ENCODE results near the gene S100A3. TPM values are rescaled to one million over a fixed set of nuclear protein-coding genes. Genes with fewer than 3 reads are reported as not detected.

Gene S100A3
- total RNA-seq, 1 experiment from 2014 or later: 1.5 TPM

DNA sequence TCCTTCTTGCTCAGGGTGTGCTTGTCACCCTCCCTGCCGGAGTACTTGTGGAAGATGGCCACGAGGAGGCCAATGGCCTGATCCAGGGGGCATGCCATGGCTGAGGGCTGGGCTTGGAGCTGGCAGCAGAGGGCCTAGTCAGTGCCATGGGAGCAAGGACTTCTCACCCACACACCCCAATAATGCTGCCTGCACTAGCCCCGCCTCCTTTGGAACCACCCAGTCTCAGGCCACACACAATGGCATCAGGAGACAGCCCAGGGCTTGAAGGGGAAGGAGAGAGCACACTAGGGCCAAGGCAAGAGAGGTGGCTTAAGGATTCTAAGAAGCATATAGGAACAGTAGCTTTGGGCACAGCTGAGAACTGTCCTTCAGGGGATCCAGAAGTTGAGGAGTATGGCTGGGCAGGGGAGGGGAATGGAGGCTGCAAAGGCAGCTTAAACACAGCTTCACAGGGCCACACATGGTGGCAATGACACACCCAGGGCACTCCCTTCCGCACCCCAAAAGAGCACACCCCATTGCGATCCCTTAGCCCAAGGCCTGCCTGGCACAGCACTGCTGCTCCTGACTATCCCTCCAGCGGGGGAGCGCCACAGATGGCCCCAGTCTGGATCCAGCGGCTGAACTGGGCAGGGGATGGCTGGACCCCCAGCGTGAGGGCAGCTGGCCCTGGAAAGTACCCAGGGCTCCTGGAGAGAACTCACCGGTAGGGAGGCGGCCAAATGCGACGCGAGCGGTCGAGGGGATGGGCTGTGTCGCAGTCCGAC is 13.6 kb downstream of the S100A3 start, which contains the start of gene S100A6:
Gene S100A6, minus strand, starts transcription at position 750 of the 770 bp plus-strand sequence. Its CDS starts 652 bp downstream, at position 98.
- intact Hi-C loops (cut with micrococcal nuclease; ENCODE audit: unreplicated experiment): loop anchor here (1.0 to 10.0 kb wide), 2 partner anchors 9 to 429 kb away; partner anchors contain the start of genes CREB3L4 and SLC39A1
- DNase-seq: peak; percentile 51 to 56
- Histone ChIP-seq H2AFZ (peak within 1 kb of the TSS; percentile 18; the same call in 1 of the 2 replicates), H3F3A (ENCODE audit: insufficient read depth, low read depth) (peaks cover 79% of the 10 kb centered on the region), H3K27me3 (ENCODE audit: insufficient read depth, low read depth) (no peaks in the 10 kb centered on the region), H3K9me2 (ENCODE audit: insufficient read depth) (no peaks in the 10 kb centered on the region), H3K4me1 (replicated peaks; ENCODE audit: insufficient read depth) (peaks cover 68% of the 10 kb centered on the region), H3K9me3 (ENCODE audit: insufficient read depth, low read depth) (no peaks in the 10 kb centered on the region), H3K27ac (peak within 1 kb of the TSS; percentile 81), H3K4me3 (peak within 1 kb of the TSS; percentile 85), H3K36me3 (ENCODE audit: low read depth) (peaks cover 11% of the 10 kb centered on the region), H3K79me2 (ENCODE audit: low read depth) (peaks cover 21% of the 10 kb centered on the region), H4K20me1 (ENCODE audit: insufficient read depth) (peaks cover 10% of the 10 kb centered on the region), H3K4me2 (peak within 1 kb of the TSS; percentile 97)
- ChIA-PET CTCF (interaction anchor here (0.7 to 2.2 kb wide), 3 partner anchors 31 to 37 kb away, joined by 3 to 12 read pairs (median 4); no protein-coding TSS in a partner anchor), POLR2A (ENCODE audit: unreplicated experiment) (interaction anchor here (0.5 to 2.1 kb wide), 14 partner anchors 10 to 1988 kb away, joined by 3 to 25 read pairs (median 6); partner anchors contain the start of genes S100A16 and S100A4)
- no peak for TF ChIP-seq EZH2 (IDR thresholded peaks at IDR 0.05; ENCODE audit: low read depth)
- TF ChIP-seq, protein P1, sequence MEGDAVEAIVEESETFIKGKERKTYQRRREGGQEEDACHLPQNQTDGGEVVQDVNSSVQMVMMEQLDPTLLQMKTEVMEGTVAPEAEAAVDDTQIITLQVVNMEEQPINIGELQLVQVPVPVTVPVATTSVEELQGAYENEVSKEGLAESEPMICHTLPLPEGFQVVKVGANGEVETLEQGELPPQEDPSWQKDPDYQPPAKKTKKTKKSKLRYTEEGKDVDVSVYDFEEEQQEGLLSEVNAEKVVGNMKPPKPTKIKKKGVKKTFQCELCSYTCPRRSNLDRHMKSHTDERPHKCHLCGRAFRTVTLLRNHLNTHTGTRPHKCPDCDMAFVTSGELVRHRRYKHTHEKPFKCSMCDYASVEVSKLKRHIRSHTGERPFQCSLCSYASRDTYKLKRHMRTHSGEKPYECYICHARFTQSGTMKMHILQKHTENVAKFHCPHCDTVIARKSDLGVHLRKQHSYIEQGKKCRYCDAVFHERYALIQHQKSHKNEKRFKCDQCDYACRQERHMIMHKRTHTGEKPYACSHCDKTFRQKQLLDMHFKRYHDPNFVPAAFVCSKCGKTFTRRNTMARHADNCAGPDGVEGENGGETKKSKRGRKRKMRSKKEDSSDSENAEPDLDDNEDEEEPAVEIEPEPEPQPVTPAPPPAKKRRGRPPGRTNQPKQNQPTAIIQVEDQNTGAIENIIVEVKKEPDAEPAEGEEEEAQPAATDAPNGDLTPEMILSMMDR (conservative IDR thresholded peaks at IDR 0.05): no peak; the same call in 1 of the 2 replicates
- TSS peak; percentile 65 for BruUV-seq (replicated peaks)

DNA sequence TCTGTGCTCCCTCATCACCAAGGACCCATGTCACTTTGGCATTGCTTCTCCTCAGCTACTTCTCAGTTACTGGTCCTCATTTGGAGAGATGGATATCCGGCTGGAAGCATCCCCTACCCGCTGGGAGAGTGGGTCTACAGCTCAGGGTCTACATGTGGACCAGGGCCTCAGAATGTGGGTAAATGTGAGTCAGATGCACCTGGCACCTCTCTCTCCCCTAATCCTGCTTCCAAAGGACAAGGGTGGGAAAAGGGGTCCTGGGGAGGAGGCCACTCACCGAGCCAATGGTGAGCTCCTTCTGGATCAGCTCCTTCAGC is 14.2 kb downstream of the S100A3 start:
- no peaks in the 10 kb centered on the region for H3K9me2 ChIP-seq (ENCODE audit: insufficient read depth)
- H3K79me2 ChIP-seq (ENCODE audit: low read depth): peaks cover 21% of the 10 kb centered on the region
- peaks cover 11% of the 10 kb centered on the region for H3K36me3 ChIP-seq (ENCODE audit: low read depth)
- H3K4me2 ChIP-seq: peak overlapping the region; percentile 97
- peaks cover 10% of the 10 kb centered on the region for H4K20me1 ChIP-seq (ENCODE audit: insufficient read depth)
- POLR2A ChIA-PET (ENCODE audit: unreplicated experiment): interaction anchor here (0.5 to 2.1 kb wide), 6 partner anchors 10 to 442 kb away, joined by 4 to 25 read pairs (median 11); partner anchors contain the start of gene S100A4
- no peaks in the 10 kb centered on the region for H3K27me3 ChIP-seq (ENCODE audit: insufficient read depth, low read depth)
- no peak overlapping the region for H2AFZ ChIP-seq
- CTCF ChIA-PET: interaction anchor here (2.2 kb wide), 1 partner anchor 33 kb away, joined by 12 read pairs; no protein-coding TSS in a partner anchor
- BruUV-seq (replicated peaks): no TSS peak
- H3K27ac ChIP-seq: peak overlapping the region; percentile 81
- TF ChIP-seq EZH2 (IDR thresholded peaks at IDR 0.05; ENCODE audit: low read depth): no peak
- TF ChIP-seq, protein P1 (conservative IDR thresholded peaks at IDR 0.05): no peak
- intact Hi-C loops (cut with micrococcal nuclease; ENCODE audit: unreplicated experiment): loop anchor here (10.0 kb wide), 1 partner anchor 430 kb away; the partner anchor contains the start of genes CREB3L4 and SLC39A1
- H3F3A ChIP-seq (ENCODE audit: insufficient read depth, low read depth): peaks cover 78% of the 10 kb centered on the region
- DNase-seq: no peak
- H3K4me3 ChIP-seq: peak overlapping the region; percentile 85
- no peaks in the 10 kb centered on the region for H3K9me3 ChIP-seq (ENCODE audit: insufficient read depth, low read depth)
- peaks cover 63% of the 10 kb centered on the region for H3K4me1 ChIP-seq (replicated peaks; ENCODE audit: insufficient read depth)

DNA sequence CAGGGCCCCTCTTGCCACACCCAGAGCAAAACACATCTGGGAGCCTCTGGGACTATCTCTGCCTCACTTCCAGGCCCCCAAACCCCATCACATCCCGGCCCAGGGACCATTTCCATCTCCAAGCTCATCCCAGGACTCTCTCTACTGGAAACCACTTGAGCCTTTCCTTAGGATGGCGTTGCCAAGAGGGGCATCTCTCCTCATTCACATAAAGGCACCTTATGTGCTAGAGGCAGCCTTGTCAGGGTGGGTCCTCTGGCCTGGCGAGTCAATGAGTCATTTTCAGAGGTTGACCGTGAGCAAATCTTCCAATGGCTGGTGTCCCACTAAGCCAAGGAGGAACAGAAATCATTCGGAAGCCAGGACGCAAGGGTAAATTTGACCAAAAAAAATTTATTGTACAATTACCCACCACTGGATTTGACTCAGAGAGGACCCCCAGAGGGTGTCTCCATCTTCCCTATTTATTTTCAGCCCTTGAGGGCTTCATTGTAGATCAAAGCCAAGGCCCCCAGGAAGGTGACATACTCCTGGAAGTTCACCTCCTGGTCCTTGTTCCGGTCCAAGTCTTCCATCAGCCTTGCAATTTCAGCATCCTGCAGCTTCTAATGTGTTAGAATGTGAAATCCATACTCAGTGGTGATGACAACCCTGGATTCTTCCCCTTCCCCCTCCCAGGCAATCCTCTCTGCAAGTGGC is 14.7 kb downstream of the S100A3 start:
- ChIA-PET POLR2A (ENCODE audit: unreplicated experiment) (interaction anchor here (0.6 to 2.5 kb wide), 6 partner anchors 11 to 34 kb away, joined by 4 to 25 read pairs (median 12); partner anchors contain the start of gene S100A4), CTCF (interaction anchor here (1.1 to 2.2 kb wide), 3 partner anchors 19 to 80 kb away, joined by 3 to 20 read pairs (median 12); no protein-coding TSS in a partner anchor)
- Histone ChIP-seq H3K9me2 (ENCODE audit: insufficient read depth) (no peaks in the 10 kb centered on the region), H3K4me3 (peak overlapping the region; percentile 85), H3K27me3 (ENCODE audit: insufficient read depth, low read depth) (no peaks in the 10 kb centered on the region), H3F3A (ENCODE audit: insufficient read depth, low read depth) (peaks cover 73% of the 10 kb centered on the region), H2AFZ (no peak overlapping the region), H3K4me2 (peak overlapping the region; percentile 97), H3K79me2 (ENCODE audit: low read depth) (peaks cover 21% of the 10 kb centered on the region), H3K27ac (peak overlapping the region; percentile 81), H4K20me1 (ENCODE audit: insufficient read depth) (peaks cover 10% of the 10 kb centered on the region), H3K9me3 (ENCODE audit: insufficient read depth, low read depth) (no peaks in the 10 kb centered on the region), H3K36me3 (ENCODE audit: low read depth) (peaks cover 11% of the 10 kb centered on the region), H3K4me1 (replicated peaks; ENCODE audit: insufficient read depth) (peaks cover 58% of the 10 kb centered on the region)
- peak in 1 of 2 experiments; percentile 58 for DNase-seq
- intact Hi-C loops (cut with micrococcal nuclease; ENCODE audit: unreplicated experiment): loop anchor here (10.0 kb wide), 1 partner anchor 430 kb away; the partner anchor contains the start of genes CREB3L4 and SLC39A1
- TSS peak; percentile 58 for BruUV-seq (replicated peaks)
- TF ChIP-seq, protein P1 (conservative IDR thresholded peaks at IDR 0.05): no peak
- no peak for TF ChIP-seq EZH2 (IDR thresholded peaks at IDR 0.05; ENCODE audit: low read depth)
